Activated CD8-positive, alpha-beta memory T cell treated with anti-CD3 and anti-CD28 coated beads for 36 hours (primary cell): ENCODE measurements around the gene TTLL1. TPM values are rescaled to one million over a fixed set of nuclear protein-coding genes. Genes with fewer than 3 reads are reported as not detected.

Experiments used
- CTCF ChIA-PET: fragments of 350-600 bp; sonication (Branson Sonifier 250); formaldehyde crosslinking; loops from one replicate; lab custom pipeline; 2021; ENCODE audit warnings: antibody characterized with exemption; lab: Charles Lee
- POLR2A ChIA-PET: fragments of 350-600 bp; sonication (Branson Sonifier 250); formaldehyde crosslinking; loops from one replicate; lab custom pipeline; 2021; ENCODE audit warnings: antibody characterized with exemption; lab: Charles Lee
- total RNA-seq, 2 experiments: library from RNA; stranded (reverse); gene quantifications; one replicate each; pipeline ENCODE4 v1.2.3, GENCODE V29; 2021

The TTLL1 gene
- 1 to 10 TPM; 5.1 to 5.6 TPM for total RNA-seq

GRCh38 chr22:43088984-43089717, at the start of gene TTLL1:
TTLL1 (minus strand) TSS chr22:43089391; CDS start chr22:43075586, 13,805 bp downstream.
- CTCF ChIA-PET = no interaction called here
- POLR2A ChIA-PET = interaction anchor here (0.5 kb wide), 2 partner anchors 67 to 408 kb away, joined by 5 to 6 read pairs; no protein-coding TSS in a partner anchor

GRCh38 chr22:43136801-43137200, 47.6 kb upstream of the TTLL1 start:
- POLR2A ChIA-PET = no interaction called here
- CTCF ChIA-PET = interaction anchor here (0.5 to 1.2 kb wide), 4 partner anchors 9 to 917 kb away, joined by 3 to 5 read pairs (median 4); no protein-coding TSS in a partner anchor

- ChIA-PET POLR2A (no interaction called here), CTCF (interaction anchor here (0.5 to 1.2 kb wide), 3 partner anchors 10 to 401 kb away, joined by 3 to 4 read pairs (median 3); no protein-coding TSS in a partner anchor)
These were observed 47.1 kb upstream of the TTLL1 start for GRCh38 chr22:43136255-43136654.

- CTCF ChIA-PET = interaction anchor here (0.5 kb wide), 1 partner anchor 119 kb away, joined by 3 read pairs; no protein-coding TSS in a partner anchor
- POLR2A ChIA-PET = no interaction called here
These were observed 46.4 kb upstream of the TTLL1 start for GRCh38 chr22:43135565-43135964.

GRCh38 chr22:43134553-43134952, 45.4 kb upstream of the TTLL1 start:
- ChIA-PET CTCF (no interaction called here), POLR2A (interaction anchor here (0.7 kb wide), 1 partner anchor 43 kb away, joined by 4 read pairs; no protein-coding TSS in a partner anchor)

GRCh38 chr22:43133401-43133800, 44.2 kb upstream of the TTLL1 start:
- CTCF ChIA-PET = interaction anchor here (0.8 kb wide), 1 partner anchor 11 kb away, joined by 4 read pairs; no protein-coding TSS in a partner anchor
- POLR2A ChIA-PET = interaction anchor here (0.7 kb wide), 1 partner anchor 494 kb away, joined by 6 read pairs; no protein-coding TSS in a partner anchor

- POLR2A ChIA-PET = no interaction called here
These were observed 42.7 kb upstream of the TTLL1 start for GRCh38 chr22:43131773-43132501.

GRCh38 chr22:43129426-43130425, 40.5 kb upstream of the TTLL1 start:
- ChIA-PET CTCF (interaction anchor here (0.7 kb wide), 1 partner anchor 8 kb away, joined by 4 read pairs; no protein-coding TSS in a partner anchor), POLR2A (no interaction called here)

More at GRCh38 chr22:43131773-43132501, 42.7 kb upstream of the TTLL1 start:
- CTCF ChIA-PET = no interaction called here

- ChIA-PET POLR2A (no interaction called here), CTCF (interaction anchor here (0.6 kb wide), 1 partner anchor 20 kb away, joined by 3 read pairs; no protein-coding TSS in a partner anchor)
These were observed 39.8 kb upstream of the TTLL1 start for GRCh38 chr22:43128928-43129424.

- ChIA-PET POLR2A (no interaction called here), CTCF (no interaction called here)
These were observed 38.9 kb upstream of the TTLL1 start for GRCh38 chr22:43128116-43128515.

GRCh38 chr22:43127166-43127908, 38.1 kb upstream of the TTLL1 start:
- ChIA-PET POLR2A (no interaction called here), CTCF (no interaction called here)

GRCh38 chr22:43126501-43127165, 37.4 kb upstream of the TTLL1 start:
- POLR2A ChIA-PET = no interaction called here
- CTCF ChIA-PET = interaction anchor here (0.7 kb wide), 1 partner anchor 65 kb away, joined by 4 read pairs; no protein-coding TSS in a partner anchor

- POLR2A ChIA-PET = no interaction called here
- CTCF ChIA-PET = no interaction called here
These were observed 29.8 kb upstream of the TTLL1 start for GRCh38 chr22:43118953-43119458.

GRCh38 chr22:43118024-43118849, 29.0 kb upstream of the TTLL1 start:
- ChIA-PET POLR2A (no interaction called here), CTCF (no interaction called here)

- ChIA-PET CTCF (no interaction called here), POLR2A (no interaction called here)
These were observed 27.7 kb upstream of the TTLL1 start for GRCh38 chr22:43116932-43117331.

GRCh38 chr22:43114958-43115357, 25.8 kb upstream of the TTLL1 start:
- ChIA-PET POLR2A (no interaction called here), CTCF (no interaction called here)
